GM19351 (cell line): Measurements from ENCODE around the gene CAMTA1.

Experiments used
- ATAC-seq: cut with Tn5 transposase; IDR thresholded peaks from one replicate; pipeline ENCODE4 v1.9.1; 2021; ENCODE audit warnings: mild to moderate bottlenecking, moderate library complexity; ENCODE audit not compliant: unreplicated experiment

The CAMTA1 gene

GRCh38 chr1:7050751-7051665, 265.8 kb downstream of the CAMTA1 start:
- no peak for ATAC-seq

GRCh38 chr1:7052701-7053100, 267.4 kb downstream of the CAMTA1 start:
- no peak for ATAC-seq

GRCh38 chr1:7060745-7061144, 275.5 kb downstream of the CAMTA1 start:
- no peak for ATAC-seq

GRCh38 chr1:7062346-7063061, 277.2 kb downstream of the CAMTA1 start:
- no peak for ATAC-seq

GRCh38 chr1:7063981-7064380, 278.7 kb downstream of the CAMTA1 start:
- ATAC-seq, result no peak

GRCh38 chr1:7068552-7068951, 283.3 kb downstream of the CAMTA1 start:
- ATAC-seq, result no peak

GRCh38 chr1:7069931-7070330, 284.7 kb downstream of the CAMTA1 start:
- no peak for ATAC-seq

GRCh38 chr1:7070389-7071029, 285.3 kb downstream of the CAMTA1 start:
- no peak for ATAC-seq

- no peak for ATAC-seq
Observed at GRCh38 chr1:7076117-7076516, 290.9 kb downstream of the CAMTA1 start.

- no peak for ATAC-seq
Observed at GRCh38 chr1:7076572-7076971, 291.3 kb downstream of the CAMTA1 start.

- ATAC-seq, result no peak
Observed at GRCh38 chr1:7077136-7077535, 291.9 kb downstream of the CAMTA1 start.

- ATAC-seq, result no peak
Observed at GRCh38 chr1:7077970-7078369, 292.7 kb downstream of the CAMTA1 start.

- ATAC-seq, result no peak
Observed at GRCh38 chr1:7079637-7080036, 294.4 kb downstream of the CAMTA1 start.

GRCh38 chr1:7084232-7084894, 299.1 kb downstream of the CAMTA1 start:
- no peak for ATAC-seq

- ATAC-seq, result no peak
Observed at GRCh38 chr1:7085521-7085920, 300.3 kb downstream of the CAMTA1 start.

- no peak for ATAC-seq
Observed at GRCh38 chr1:7086106-7086505, 300.9 kb downstream of the CAMTA1 start.

- ATAC-seq, result no peak
Observed at GRCh38 chr1:7087888-7088287, 302.6 kb downstream of the CAMTA1 start.

GRCh38 chr1:7089497-7089896, 304.2 kb downstream of the CAMTA1 start:
- ATAC-seq, result no peak

GRCh38 chr1:7093297-7093696, 308.0 kb downstream of the CAMTA1 start:
- no peak for ATAC-seq

- no peak for ATAC-seq
Observed at GRCh38 chr1:7094086-7094485, 308.8 kb downstream of the CAMTA1 start.

- ATAC-seq, result no peak
Observed at GRCh38 chr1:7094509-7094908, 309.3 kb downstream of the CAMTA1 start.
